ENCODE results near the gene OTOA. TPM values are rescaled to one million over a fixed set of nuclear protein-coding genes. Genes with fewer than 3 reads are reported as not detected.

Gene OTOA
- total and polyA plus RNA-seq, 2 of the 8 experiments (the other 6 are each of a cell fraction or from before 2014, with no cell fraction given), result 0.06 to 0.32 TPM

GRCh38 chr16:21619765-21620425 lies 43.9 kb upstream of the OTOA start:
- H3K4ac ChIP-seq (replicated peaks; ENCODE audit: insufficient read length, low read depth, low read length), result no peak overlapping the region
- peaks cover 2% of the 10 kb centered on the region for H3K79me1 ChIP-seq (ENCODE audit: low read depth, low read length)
- ChIA-PET POLR2A (ENCODE audit: partially characterized antibody) (interaction anchor here (0.8 kb wide), 1 partner anchor 19 kb away, joined by 3 read pairs; no protein-coding TSS in a partner anchor), CTCF (ENCODE audit: partially characterized antibody) (interaction anchor here (1.2 to 2.2 kb wide), 3 partner anchors 9 to 18 kb away, joined by 3 to 8 read pairs (median 4); no protein-coding TSS in a partner anchor)
- no peak overlapping the region for H3K4me3 ChIP-seq (ENCODE audit: extremely low read depth in 1 of 4, insufficient read depth in 2 of 4, low read depth in 3 of 4, low read length in 4 of 4)
- no peak overlapping the region for H2AK5ac ChIP-seq (ENCODE audit: low read depth, low read length)
- H2BK20ac ChIP-seq (ENCODE audit: low read length), result no peak overlapping the region
- peaks cover 0 to 23% of the 10 kb centered on the region in 2 experiments; a peak in 2 of 4 replicates for H3K79me2 ChIP-seq (ENCODE audit: control insufficient read depth in 1 of 2, insufficient read depth in 2 of 2, low read length in 2 of 2)
- H3K4me2 ChIP-seq (ENCODE audit: insufficient read depth in 1 of 2, low read depth in 2 of 2, low read length in 2 of 2), result no peak overlapping the region
- H3K23ac ChIP-seq (ENCODE audit: insufficient read length), result no peak overlapping the region
- no peak overlapping the region for H4K91ac ChIP-seq (replicated peaks; ENCODE audit: insufficient read length, low read length)
- 87% methylated on average over 4 of the region's 4 CpGs; no CpG with 5 or more reads in 1 of the 2 experiments for WGBS, 2 experiments (ENCODE audit: extremely low coverage in 1 of 2, insufficient coverage in 1 of 2, insufficient read length in 1 of 2, insufficient replicate concordance in 2 of 2, low coverage in 1 of 2, low lambda C conversion rate in 2 of 2, missing lambda C conversion rate in 1 of 2)
- no peak overlapping the region for H4K5ac ChIP-seq (ENCODE audit: insufficient read length, low read depth, low read length)
- no peaks in the 10 kb centered on the region for H4K20me1 ChIP-seq (replicated peaks in 1 of 2; ENCODE audit: control insufficient read depth in 1 of 2, insufficient read depth in 2 of 2, low read length in 2 of 2)
- H2BK12ac ChIP-seq (ENCODE audit: low read depth, low read length), result no peak overlapping the region
- FAIRE-seq, result no peak
- no peak overlapping the region for H4K8ac ChIP-seq (ENCODE audit: extremely low read depth, insufficient read depth, low read length)
- no peak for DNase-seq (ENCODE audit: low read depth in 1 of 2, low spot score in 2 of 2)
- no peak overlapping the region for H2AFZ ChIP-seq (ENCODE audit: low read length)
- no peak overlapping the region for H2BK120ac ChIP-seq (replicated peaks; ENCODE audit: low read depth, low read length)
- H3K4me1 ChIP-seq (replicated peaks in 1 of 4; ENCODE audit: control insufficient read depth in 3 of 4, insufficient read depth in 4 of 4, low read length in 3 of 4), result no peaks in the 10 kb centered on the region
- no peak overlapping the region for H3K14ac ChIP-seq (ENCODE audit: insufficient read length)
- H3K27ac ChIP-seq (ENCODE audit: low read depth, low read length), result no peak overlapping the region
- no peak overlapping the region for H3K18ac ChIP-seq (ENCODE audit: extremely low read depth, low read length)
- no peaks in the 10 kb centered on the region; the same call in 1 of the 2 replicates for H3K23me2 ChIP-seq (ENCODE audit: low read depth, low read length)
- no peak overlapping the region for H2BK15ac ChIP-seq (ENCODE audit: low read length)
- H3K9ac ChIP-seq (replicated peaks in 1 of 4; ENCODE audit: extremely low read depth in 1 of 4, low read depth in 3 of 4, low read length in 3 of 4), result no peak overlapping the region
- H3K56ac ChIP-seq (replicated peaks; ENCODE audit: insufficient read length, low read depth, low read length), result no peak overlapping the region
- H3K9me3 ChIP-seq (ENCODE audit: insufficient read depth in 2 of 2, low read depth in 1 of 2, low read length in 1 of 2), result no peaks in the 10 kb centered on the region
- H2BK5ac ChIP-seq (ENCODE audit: low read depth, low read length), result no peak overlapping the region
- H3K27me3 ChIP-seq (replicated peaks in 1 of 4; ENCODE audit: control insufficient read depth in 3 of 4, extremely low read depth in 1 of 4, insufficient read depth in 3 of 4, low read length in 3 of 4), result no peaks in the 10 kb centered on the region
- H3K36me3 ChIP-seq (ENCODE audit: control insufficient read depth in 2 of 4, insufficient read depth in 4 of 4, low read length in 3 of 4), result peaks cover 0 to 16% (median 4%) of the 10 kb centered on the region in 4 experiments; a peak in 4 of 8 replicates
- TF ChIP-seq TCF12 (IDR thresholded peaks at IDR 0.05; ENCODE audit: low read depth, low read length), result no peak
- no peak for TF ChIP-seq SIX5 (IDR thresholded peaks at IDR 0.05; ENCODE audit: low read depth, low read length)
- no peak for TF ChIP-seq TAF1 (IDR thresholded peaks at IDR 0.05; ENCODE audit: low read depth, low read length)

All from H1 (cell line).